SU-DHL-6 (cell line): ENCODE measurements around the gene CLEC3A.

ENCODE experiments used
- H2AFZ ChIP-seq: fragments of 200-600 bp; sonication (generic); 2 replicates; pipeline ENCODE4 v1.6.1; 2014; ENCODE audit warnings: low read depth, mild to moderate bottlenecking, moderate library complexity, mixed read lengths, antibody characterized with exemption, low read length; ENCODE audit not compliant: severe bottlenecking
- H3F3A ChIP-seq: fragments of 200-600 bp; shearing (Covaris generic); 2 replicates; pipeline ENCODE4 v1.6.0; 2016; ENCODE audit warnings: antibody characterized with exemption, mild to moderate bottlenecking; ENCODE audit not compliant: insufficient read depth
- H3K27ac ChIP-seq: fragments of 200-600 bp; sonication (generic); 2 replicates; pipeline ENCODE4 v1.5.1; 2016; ENCODE audit warnings: low read depth, mild to moderate bottlenecking, low read length, moderate library complexity, mixed read lengths
- H3K27me3 ChIP-seq: fragments of 200-600 bp; sonication (generic), shearing (Covaris generic); 2 replicates; pipeline ENCODE4 v1.6.0; 2014; ENCODE audit warnings: mild to moderate bottlenecking, low read length
- H3K36me3 ChIP-seq: fragments of 200-600 bp; sonication (generic); 2 replicates; pipeline ENCODE4 v1.6.1; 2014; ENCODE audit warnings: mild to moderate bottlenecking, low read length, mixed read lengths
- H3K4me2 ChIP-seq: fragments of 300-600, 200-600 bp; shearing (Covaris generic), sonication (generic); 2 replicates; pipeline ENCODE4 v1.6.0; 2014; ENCODE audit warnings: low read length, low read depth, mild to moderate bottlenecking; ENCODE audit not compliant: poor library complexity, severe bottlenecking
- H3K4me3 ChIP-seq: fragments of 200-600 bp; sonication (generic); 2 replicates; pipeline ENCODE4 v1.5.1; 2014; ENCODE audit warnings: antibody characterized with exemption, low read length, mild to moderate bottlenecking, mixed read lengths; ENCODE audit not compliant: insufficient read depth, poor library complexity, severe bottlenecking
- H3K79me2 ChIP-seq: fragments of 200-600 bp; sonication (generic); 2 replicates; pipeline ENCODE4 v1.6.1; 2014; ENCODE audit warnings: mild to moderate bottlenecking, low read length, moderate library complexity; ENCODE audit not compliant: insufficient read depth
- H3K9ac ChIP-seq: fragments of 200-600 bp; sonication (generic); 2 replicates; pipeline ENCODE4 v1.7.0; 2014; ENCODE audit warnings: mild to moderate bottlenecking, low read length
- H3K9me2 ChIP-seq: fragments of 200-600 bp; sonication (generic); replicated peaks from 2 replicates; pipeline ENCODE4 v1.6.1; 2014; ENCODE audit warnings: low read length; ENCODE audit not compliant: insufficient read depth
- H3K9me3 ChIP-seq: fragments of 200-600 bp; sonication (generic); 2 replicates; pipeline ENCODE4 v1.6.1; 2014; ENCODE audit warnings: low read length, mixed read lengths; ENCODE audit not compliant: insufficient read depth
- H4K20me1 ChIP-seq: fragments of 200-600 bp; sonication (generic); 2 replicates; pipeline ENCODE4 v1.6.1; 2014; ENCODE audit warnings: low read depth, mild to moderate bottlenecking, antibody characterized with exemption, low read length, moderate library complexity, mixed read lengths
- EZH2phosphoT487 ChIP-seq: fragments of 200-600 bp; sonication (generic), shearing (Covaris generic); conservative IDR thresholded peaks from 2 replicates; pipeline ENCODE4 v1.6.1; 2018; ENCODE audit warnings: mild to moderate bottlenecking, antibody characterized with exemption, low read length, moderate library complexity, mixed read lengths
- TF ChIP-seq, protein P1 (sequence below): fragments of 200-600 bp; sonication (generic); IDR thresholded peaks from one replicate; pipeline ENCODE4 v1.5.1; 2017; ENCODE audit warnings: antibody characterized with exemption, mild to moderate bottlenecking, low read length, moderate library complexity; ENCODE audit not compliant: insufficient read depth, poor library complexity, severe bottlenecking

CLEC3A gene

DNA sequence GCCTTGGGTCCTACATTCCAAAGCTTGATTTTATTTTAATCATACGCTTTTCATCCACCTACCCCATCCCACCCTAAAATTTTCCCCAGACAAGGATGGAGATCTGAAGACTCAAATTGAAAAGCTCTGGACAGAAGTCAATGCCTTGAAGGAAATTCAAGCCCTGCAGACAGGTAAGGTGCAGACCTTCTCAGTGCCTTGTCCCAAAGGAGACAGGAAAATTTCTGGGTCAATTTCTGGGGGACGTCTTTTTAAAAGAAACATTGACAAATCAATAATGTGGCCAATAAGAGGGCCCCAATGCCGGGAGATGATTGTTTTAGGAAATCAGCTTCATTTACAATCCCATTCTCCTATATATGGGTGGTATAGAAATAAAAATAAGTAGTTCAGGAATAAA, 5.7 kb downstream of the CLEC3A start:
- Histone ChIP-seq H3K4me2 (no peak overlapping the region), H3K27ac (no peak overlapping the region), H4K20me1 (no peaks in the 10 kb centered on the region), H3K9ac (no peak overlapping the region), H3K79me2 (no peaks in the 10 kb centered on the region), H2AFZ (no peak overlapping the region), H3F3A (no peaks in the 10 kb centered on the region), H3K27me3 (no peaks in the 10 kb centered on the region), H3K4me3 (no peak overlapping the region), H3K36me3 (no peaks in the 10 kb centered on the region), H3K9me3 (no peaks in the 10 kb centered on the region), H3K9me2 (no peaks in the 10 kb centered on the region)
- TF ChIP-seq, protein P1, sequence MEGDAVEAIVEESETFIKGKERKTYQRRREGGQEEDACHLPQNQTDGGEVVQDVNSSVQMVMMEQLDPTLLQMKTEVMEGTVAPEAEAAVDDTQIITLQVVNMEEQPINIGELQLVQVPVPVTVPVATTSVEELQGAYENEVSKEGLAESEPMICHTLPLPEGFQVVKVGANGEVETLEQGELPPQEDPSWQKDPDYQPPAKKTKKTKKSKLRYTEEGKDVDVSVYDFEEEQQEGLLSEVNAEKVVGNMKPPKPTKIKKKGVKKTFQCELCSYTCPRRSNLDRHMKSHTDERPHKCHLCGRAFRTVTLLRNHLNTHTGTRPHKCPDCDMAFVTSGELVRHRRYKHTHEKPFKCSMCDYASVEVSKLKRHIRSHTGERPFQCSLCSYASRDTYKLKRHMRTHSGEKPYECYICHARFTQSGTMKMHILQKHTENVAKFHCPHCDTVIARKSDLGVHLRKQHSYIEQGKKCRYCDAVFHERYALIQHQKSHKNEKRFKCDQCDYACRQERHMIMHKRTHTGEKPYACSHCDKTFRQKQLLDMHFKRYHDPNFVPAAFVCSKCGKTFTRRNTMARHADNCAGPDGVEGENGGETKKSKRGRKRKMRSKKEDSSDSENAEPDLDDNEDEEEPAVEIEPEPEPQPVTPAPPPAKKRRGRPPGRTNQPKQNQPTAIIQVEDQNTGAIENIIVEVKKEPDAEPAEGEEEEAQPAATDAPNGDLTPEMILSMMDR = no peak
- TF ChIP-seq EZH2phosphoT487 = no peak

DNA sequence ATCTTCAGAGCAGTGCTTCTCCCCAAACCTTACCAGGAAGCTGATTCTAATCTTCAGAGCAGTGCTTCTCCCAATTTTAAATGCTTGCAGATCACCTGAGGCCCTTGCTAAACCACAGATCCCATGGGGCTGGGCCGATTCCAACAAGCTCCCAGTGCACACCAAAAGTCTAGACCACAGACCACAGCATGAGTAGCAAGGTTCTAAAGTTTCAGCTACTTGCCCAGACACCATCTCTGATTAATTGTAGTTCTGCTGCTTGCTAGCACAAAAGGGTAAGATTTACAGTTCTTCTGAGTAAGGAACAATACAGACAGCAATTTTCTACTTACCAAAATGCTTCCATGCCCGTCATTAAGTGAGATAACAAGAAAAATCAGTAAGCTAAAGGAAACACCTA, 12.2 kb downstream of the CLEC3A start:
- no peak overlapping the region for H3K4me2 ChIP-seq
- H4K20me1 ChIP-seq = no peaks in the 10 kb centered on the region
- no peaks in the 10 kb centered on the region for H3K79me2 ChIP-seq
- no peaks in the 10 kb centered on the region for H3F3A ChIP-seq
- no peak overlapping the region for H3K9ac ChIP-seq
- TF ChIP-seq, protein P1 = no peak
- no peak for TF ChIP-seq EZH2phosphoT487
- H3K4me3 ChIP-seq = no peak overlapping the region
- no peak overlapping the region for H3K27ac ChIP-seq
- H3K36me3 ChIP-seq = no peaks in the 10 kb centered on the region
- no peaks in the 10 kb centered on the region for H3K9me2 ChIP-seq
- no peaks in the 10 kb centered on the region for H3K27me3 ChIP-seq
- no peak overlapping the region for H2AFZ ChIP-seq
- no peaks in the 10 kb centered on the region for H3K9me3 ChIP-seq

DNA sequence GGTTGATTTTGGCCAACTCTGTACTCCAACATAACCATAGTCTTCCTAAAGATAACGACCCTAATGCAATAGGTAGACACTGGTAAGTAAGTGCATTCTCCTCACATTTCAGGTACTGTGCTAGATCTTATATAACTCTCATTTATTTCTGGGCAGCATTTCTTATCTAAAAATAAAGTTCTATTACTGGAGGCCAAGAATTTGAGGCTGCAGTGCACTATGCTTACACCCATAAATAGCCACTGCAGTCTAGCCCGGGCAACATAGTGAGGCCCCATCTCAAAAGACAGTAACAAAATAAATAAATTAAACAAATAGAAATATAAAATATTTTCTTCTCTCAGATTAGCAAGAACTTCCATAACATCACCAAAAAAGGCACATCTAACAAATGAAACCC, 12.7 kb downstream of the CLEC3A start:
- Histone ChIP-seq H3K9ac (no peak overlapping the region), H4K20me1 (no peaks in the 10 kb centered on the region), H3K79me2 (no peaks in the 10 kb centered on the region), H3K9me2 (no peaks in the 10 kb centered on the region), H3K27me3 (no peaks in the 10 kb centered on the region), H3K4me3 (no peak overlapping the region), H2AFZ (no peak overlapping the region), H3F3A (no peaks in the 10 kb centered on the region), H3K9me3 (no peaks in the 10 kb centered on the region), H3K36me3 (no peaks in the 10 kb centered on the region), H3K27ac (no peak overlapping the region), H3K4me2 (no peak overlapping the region)
- TF ChIP-seq, protein P1 = no peak
- no peak for TF ChIP-seq EZH2phosphoT487
